Fibroblast of pulmonary artery (primary cell): ENCODE data around the gene BEST1.

ENCODE experiments used
- DNase-seq: peaks from one replicate; pipeline ENCODE4 v3.0.0-alpha.2; 2010; ENCODE audit warnings: low read depth
- H3K4me3 ChIP-seq: replicated peaks from 2 replicates; pipeline ENCODE4 v1.5.1; 2011; ENCODE audit warnings: low read depth, mild to moderate bottlenecking, control low read depth, low read length, moderate library complexity
- TF ChIP-seq, protein P1 (sequence below): IDR thresholded peaks from 2 replicates; pipeline ENCODE4 v1.5.1; 2011; ENCODE audit warnings: mild to moderate bottlenecking, control low read depth, low read length, inconsistent platforms; ENCODE audit errors: missing control alignments

BEST1 gene

DNA sequence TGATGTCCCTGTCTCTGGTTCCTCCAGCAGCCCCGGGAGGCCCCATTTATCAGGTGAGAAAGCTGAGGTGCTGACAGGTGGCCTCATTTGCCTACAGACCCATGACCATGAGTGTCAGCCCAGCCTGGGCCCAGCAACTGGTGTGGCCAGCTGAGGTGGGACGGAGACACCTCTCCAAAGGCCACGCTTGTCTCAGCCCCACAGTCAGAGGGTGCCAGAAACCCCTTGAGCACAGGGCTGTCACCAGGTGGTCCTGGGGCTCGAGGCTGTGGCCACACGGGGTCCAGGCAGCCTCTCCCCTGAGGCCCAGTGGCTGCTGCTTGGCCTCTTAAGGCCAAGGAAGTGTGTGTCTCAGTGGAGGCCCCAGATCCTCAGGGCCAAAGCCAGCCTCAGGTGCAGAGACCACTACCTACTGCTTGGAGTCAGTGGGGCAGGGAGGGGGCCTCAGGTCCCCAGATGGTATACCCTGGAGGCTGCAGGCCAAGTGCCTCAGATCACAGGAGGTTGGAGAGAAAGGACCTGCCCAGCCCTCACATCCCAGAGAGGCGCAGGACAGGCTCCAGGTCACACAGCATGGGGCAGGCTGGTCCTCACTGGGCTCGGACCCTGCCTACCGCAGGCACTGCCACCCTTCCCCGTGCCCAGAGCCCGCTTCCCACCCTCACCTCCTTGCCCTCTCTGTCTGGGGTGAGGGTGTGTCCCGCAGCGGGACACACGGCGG, 44.2 kb upstream of the BEST1 start:
- no peak for DNase-seq
- TF ChIP-seq, protein P1, sequence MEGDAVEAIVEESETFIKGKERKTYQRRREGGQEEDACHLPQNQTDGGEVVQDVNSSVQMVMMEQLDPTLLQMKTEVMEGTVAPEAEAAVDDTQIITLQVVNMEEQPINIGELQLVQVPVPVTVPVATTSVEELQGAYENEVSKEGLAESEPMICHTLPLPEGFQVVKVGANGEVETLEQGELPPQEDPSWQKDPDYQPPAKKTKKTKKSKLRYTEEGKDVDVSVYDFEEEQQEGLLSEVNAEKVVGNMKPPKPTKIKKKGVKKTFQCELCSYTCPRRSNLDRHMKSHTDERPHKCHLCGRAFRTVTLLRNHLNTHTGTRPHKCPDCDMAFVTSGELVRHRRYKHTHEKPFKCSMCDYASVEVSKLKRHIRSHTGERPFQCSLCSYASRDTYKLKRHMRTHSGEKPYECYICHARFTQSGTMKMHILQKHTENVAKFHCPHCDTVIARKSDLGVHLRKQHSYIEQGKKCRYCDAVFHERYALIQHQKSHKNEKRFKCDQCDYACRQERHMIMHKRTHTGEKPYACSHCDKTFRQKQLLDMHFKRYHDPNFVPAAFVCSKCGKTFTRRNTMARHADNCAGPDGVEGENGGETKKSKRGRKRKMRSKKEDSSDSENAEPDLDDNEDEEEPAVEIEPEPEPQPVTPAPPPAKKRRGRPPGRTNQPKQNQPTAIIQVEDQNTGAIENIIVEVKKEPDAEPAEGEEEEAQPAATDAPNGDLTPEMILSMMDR: no peak
- H3K4me3 ChIP-seq: no peak overlapping the region

GRCh38 chr11:61906522-61906909, 43.6 kb upstream of the BEST1 start:
- H3K4me3 ChIP-seq: no peak overlapping the region
- TF ChIP-seq, protein P1: no peak
- DNase-seq: no peak

DNA sequence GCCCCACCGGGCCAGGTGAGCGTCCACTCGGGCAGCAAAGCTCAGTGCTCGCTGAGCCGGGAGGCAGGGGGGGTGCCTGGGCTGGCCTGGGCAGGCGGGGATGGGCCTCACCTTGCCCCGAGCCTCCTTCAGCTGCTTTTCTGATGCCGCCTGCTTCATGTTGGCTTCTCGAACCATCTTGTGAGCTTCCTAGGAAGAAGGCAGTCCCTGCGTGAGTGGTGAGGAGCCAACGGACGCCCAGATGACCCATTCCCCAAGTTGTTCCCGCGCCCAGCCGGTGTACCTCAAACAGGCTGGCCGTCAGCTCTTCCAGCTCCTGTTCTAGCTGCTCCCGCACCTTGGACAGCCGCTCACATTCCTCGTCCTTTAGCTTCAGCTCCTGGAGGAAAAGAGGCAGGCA, 42.9 kb upstream of the BEST1 start:
- no peak for DNase-seq
- TF ChIP-seq, protein P1: no peak
- no peak overlapping the region for H3K4me3 ChIP-seq

- H3K4me3 ChIP-seq: no peak overlapping the region
- TF ChIP-seq, protein P1: no peak
- DNase-seq: no peak
Measured at GRCh38 chr11:61907871-61908729, 42.1 kb upstream of the BEST1 start.

DNA sequence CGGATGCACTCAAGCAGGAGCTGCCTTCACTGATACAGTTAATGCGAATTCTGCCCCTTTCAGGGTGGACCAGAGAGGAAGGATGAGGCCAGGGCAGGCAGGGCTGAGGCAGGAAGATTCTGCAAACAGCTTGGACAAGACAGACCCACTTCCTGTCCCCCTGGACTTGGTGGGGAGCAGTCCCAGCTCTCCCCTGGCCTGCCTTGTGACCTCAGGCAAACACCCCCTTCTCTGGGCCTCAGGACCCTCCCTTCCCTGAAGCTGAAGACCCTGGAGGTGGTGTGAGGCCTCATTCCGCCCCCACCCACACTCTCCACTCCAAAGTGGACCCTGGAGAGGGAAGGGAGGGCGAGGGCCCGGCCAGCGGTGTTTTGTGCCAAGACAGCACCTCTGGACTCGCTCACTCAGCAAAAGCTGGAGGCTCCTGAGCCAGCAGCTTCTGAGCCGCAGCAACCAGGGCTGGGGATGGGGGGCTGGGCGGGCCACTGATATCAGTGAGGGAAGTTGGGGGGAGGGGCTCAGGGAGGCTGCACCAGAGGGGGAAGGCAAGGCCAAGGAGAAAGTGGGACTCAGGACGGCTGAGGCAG, 41.3 kb upstream of the BEST1 start:
- no peak for DNase-seq
- TF ChIP-seq, protein P1: no peak
- H3K4me3 ChIP-seq: no peak overlapping the region

DNA sequence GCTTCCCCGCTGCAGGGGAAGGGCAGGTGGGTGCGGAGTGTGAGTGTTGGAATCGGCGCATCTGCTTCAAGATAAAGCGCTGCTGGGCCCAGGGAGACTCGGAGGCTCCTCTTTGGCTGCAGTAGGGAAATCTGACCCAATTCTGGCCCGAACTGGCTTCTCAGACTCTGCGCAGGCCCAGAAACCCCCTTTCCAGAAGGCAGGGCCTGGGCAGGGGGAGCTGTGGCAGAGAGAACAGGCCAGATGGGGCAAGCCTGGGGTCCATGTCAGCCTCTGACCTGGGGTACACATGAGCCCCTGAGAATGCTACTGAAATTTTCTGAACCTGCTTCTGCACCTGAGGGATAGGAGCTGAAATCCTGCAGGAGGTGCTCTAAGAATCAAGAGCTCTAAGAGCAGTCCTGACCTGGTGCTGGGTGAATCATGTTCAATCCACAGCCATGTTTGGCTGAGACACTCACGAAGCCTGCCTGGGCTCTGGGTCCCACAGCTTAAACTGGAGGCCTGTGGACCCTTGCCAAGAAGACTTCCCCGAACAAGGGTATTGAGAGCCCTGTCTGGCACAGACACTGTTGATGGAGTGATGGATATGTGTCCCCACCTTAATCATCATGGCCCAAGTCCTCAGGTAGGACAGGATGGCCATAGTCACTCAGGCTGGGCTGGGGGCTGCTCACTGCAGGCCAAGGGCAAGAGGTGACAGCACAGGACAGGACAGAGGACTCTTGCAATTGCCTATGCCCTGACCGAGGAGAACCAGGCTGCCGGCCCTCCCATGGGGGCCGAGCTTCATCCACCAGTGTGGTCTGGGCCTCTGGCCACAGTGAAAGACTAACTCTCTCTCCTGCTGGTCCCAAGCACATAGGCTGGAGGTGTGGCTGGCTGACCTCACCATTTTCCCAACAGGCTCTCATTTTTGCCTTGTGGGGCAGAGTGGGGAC, 39.7 kb upstream of the BEST1 start:
- TF ChIP-seq, protein P1: no peak
- no peak for DNase-seq
- no peak overlapping the region for H3K4me3 ChIP-seq
